ENCODE measurements around the gene PHF12.

DNA sequence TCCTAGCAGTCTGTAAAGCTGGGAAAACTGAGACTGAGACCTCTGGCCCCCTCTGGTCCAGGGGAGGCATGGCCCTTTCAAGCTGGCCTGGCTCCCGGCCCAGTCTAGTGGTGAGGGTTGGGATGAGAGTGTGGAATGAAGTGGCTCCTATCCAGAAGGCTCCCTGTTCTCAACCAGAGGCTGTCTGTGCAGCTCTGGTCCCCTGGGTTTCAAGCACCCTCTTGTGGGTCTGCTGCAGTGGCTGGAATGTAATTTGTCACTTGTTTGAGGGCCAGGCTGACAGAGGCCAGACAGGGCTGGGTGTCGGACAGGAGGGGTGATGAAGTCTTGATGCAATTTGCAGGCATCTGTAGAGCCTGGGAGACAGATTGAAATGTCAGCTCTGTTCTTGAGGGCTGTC is 22.1 kb upstream of the PHF12 start:
- TF ChIP-seq EZH2phosphoT487 (IDR thresholded peaks at IDR 0.05; ENCODE audit: borderline replicate concordance, low read length): no peak
- TF ChIP-seq, protein P1, sequence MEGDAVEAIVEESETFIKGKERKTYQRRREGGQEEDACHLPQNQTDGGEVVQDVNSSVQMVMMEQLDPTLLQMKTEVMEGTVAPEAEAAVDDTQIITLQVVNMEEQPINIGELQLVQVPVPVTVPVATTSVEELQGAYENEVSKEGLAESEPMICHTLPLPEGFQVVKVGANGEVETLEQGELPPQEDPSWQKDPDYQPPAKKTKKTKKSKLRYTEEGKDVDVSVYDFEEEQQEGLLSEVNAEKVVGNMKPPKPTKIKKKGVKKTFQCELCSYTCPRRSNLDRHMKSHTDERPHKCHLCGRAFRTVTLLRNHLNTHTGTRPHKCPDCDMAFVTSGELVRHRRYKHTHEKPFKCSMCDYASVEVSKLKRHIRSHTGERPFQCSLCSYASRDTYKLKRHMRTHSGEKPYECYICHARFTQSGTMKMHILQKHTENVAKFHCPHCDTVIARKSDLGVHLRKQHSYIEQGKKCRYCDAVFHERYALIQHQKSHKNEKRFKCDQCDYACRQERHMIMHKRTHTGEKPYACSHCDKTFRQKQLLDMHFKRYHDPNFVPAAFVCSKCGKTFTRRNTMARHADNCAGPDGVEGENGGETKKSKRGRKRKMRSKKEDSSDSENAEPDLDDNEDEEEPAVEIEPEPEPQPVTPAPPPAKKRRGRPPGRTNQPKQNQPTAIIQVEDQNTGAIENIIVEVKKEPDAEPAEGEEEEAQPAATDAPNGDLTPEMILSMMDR (IDR thresholded peaks at IDR 0.05; ENCODE audit: low read depth, low read length, poor library complexity, severe bottlenecking): no peak
